ENCODE results near the gene COL25A1.

Gene COL25A1

GRCh38 chr4:108763226-108763593, 539.2 kb downstream of the COL25A1 start:
- no peaks in the 10 kb centered on the region for H3K9me3 Mint-ChIP-seq
- H3K4me1 Mint-ChIP-seq: no peaks in the 10 kb centered on the region
- peaks cover 53% of the 10 kb centered on the region for H3K27me3 Mint-ChIP-seq (ENCODE audit: low read depth)
- no peaks in the 10 kb centered on the region for H3K36me3 Mint-ChIP-seq (ENCODE audit: low read depth)
- H3K4me3 Mint-ChIP-seq: peak overlapping the region; percentile 83 to 87 (median 87)
- TF ChIP-seq, protein P1, sequence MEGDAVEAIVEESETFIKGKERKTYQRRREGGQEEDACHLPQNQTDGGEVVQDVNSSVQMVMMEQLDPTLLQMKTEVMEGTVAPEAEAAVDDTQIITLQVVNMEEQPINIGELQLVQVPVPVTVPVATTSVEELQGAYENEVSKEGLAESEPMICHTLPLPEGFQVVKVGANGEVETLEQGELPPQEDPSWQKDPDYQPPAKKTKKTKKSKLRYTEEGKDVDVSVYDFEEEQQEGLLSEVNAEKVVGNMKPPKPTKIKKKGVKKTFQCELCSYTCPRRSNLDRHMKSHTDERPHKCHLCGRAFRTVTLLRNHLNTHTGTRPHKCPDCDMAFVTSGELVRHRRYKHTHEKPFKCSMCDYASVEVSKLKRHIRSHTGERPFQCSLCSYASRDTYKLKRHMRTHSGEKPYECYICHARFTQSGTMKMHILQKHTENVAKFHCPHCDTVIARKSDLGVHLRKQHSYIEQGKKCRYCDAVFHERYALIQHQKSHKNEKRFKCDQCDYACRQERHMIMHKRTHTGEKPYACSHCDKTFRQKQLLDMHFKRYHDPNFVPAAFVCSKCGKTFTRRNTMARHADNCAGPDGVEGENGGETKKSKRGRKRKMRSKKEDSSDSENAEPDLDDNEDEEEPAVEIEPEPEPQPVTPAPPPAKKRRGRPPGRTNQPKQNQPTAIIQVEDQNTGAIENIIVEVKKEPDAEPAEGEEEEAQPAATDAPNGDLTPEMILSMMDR (IDR thresholded peaks at IDR 0.05; ENCODE audit: unreplicated experiment in 3 of 3): no peak
- no peak overlapping the region for H3K27ac Mint-ChIP-seq

GRCh38 chr4:108762559-108763225, 539.8 kb downstream of the COL25A1 start, which contains the start of gene ETNPPL:
Gene ETNPPL (minus strand): TSS chr4:108763053. CDS start chr4:108762898, 155 bp downstream.
- Mint-ChIP-seq H3K27me3 (ENCODE audit: low read depth) (peaks cover 53% of the 10 kb centered on the region), H3K9me3 (no peaks in the 10 kb centered on the region), H3K4me3 (peak within 1 kb of the TSS; percentile 83 to 87 (median 87)), H3K36me3 (ENCODE audit: low read depth) (no peaks in the 10 kb centered on the region), H3K4me1 (no peaks in the 10 kb centered on the region), H3K27ac (no peak within 1 kb of the TSS)
- TF ChIP-seq, protein P1 (IDR thresholded peaks at IDR 0.05; ENCODE audit: unreplicated experiment in 3 of 3): no peak
